Stimulated activated naive CD8-positive, alpha-beta T cell treated with anti-CD3 and anti-CD28 coated beads, Interleukin-15, amount 100 ng/mL, for 72 hours (primary cell): ENCODE data around the gene FUT8.
"Not testable (repeated sequence)": the region's sequence is repeated elsewhere in the genome, so short reads cannot be mapped to it uniquely, and the experiment has no call there.

ENCODE experiments used
- ATAC-seq: fragments of 150-1000 bp; cut with Tn5 transposase; 2 replicates; pipeline ENCODE4 v1.10.0; 2021; ENCODE audit warnings: mild to moderate bottlenecking, moderate library complexity
- DNase-seq, 2 donors: peaks; one replicate each; pipeline ENCODE4 v3.0.0; 2021 to 2022
- H3K27ac Mint-ChIP-seq, 2 donors: one replicate each; pipeline ENCODE4 v1.8.0; 2022; ENCODE audit warnings: mild to moderate bottlenecking in 2 of 2, mixed read lengths in 2 of 2, moderate library complexity in 2 of 2
- H3K27me3 Mint-ChIP-seq: one replicate; pipeline ENCODE4 v1.8.0; 2022; ENCODE audit warnings: mixed read lengths
- H3K4me1 Mint-ChIP-seq: one replicate; pipeline ENCODE4 v1.8.0; 2022; ENCODE audit warnings: mild to moderate bottlenecking, mixed read lengths
- H3K4me3 Mint-ChIP-seq, 2 donors: one replicate each; pipeline ENCODE4 v1.8.0; 2022; ENCODE audit warnings: mild to moderate bottlenecking in 2 of 2, mixed read lengths in 2 of 2, moderate library complexity in 1 of 2
- H3K9me3 Mint-ChIP-seq, 2 donors: one replicate each; pipeline ENCODE4 v1.8.0; 2022; ENCODE audit warnings: mixed read lengths in 2 of 2

FUT8 gene

GRCh38 chr14:65410640-65411039 is 1.9 kb upstream of the FUT8 start:
- H3K4me3 Mint-ChIP-seq: peak overlapping the region; percentile 100
- H3K27ac Mint-ChIP-seq: no peak overlapping the region
- DNase-seq (no peak), ATAC-seq (no peak)
- H3K27me3 Mint-ChIP-seq: no peaks in the 10 kb centered on the region
- H3K9me3 Mint-ChIP-seq: no peaks in the 10 kb centered on the region
- H3K4me1 Mint-ChIP-seq: peaks cover 42% of the 10 kb centered on the region

GRCh38 chr14:65411656-65412031 is 886 bp upstream of the FUT8 start:
- H3K27ac Mint-ChIP-seq: peak overlapping the region; percentile 98 to 99
- no peaks in the 10 kb centered on the region for H3K9me3 Mint-ChIP-seq
- DNase-seq: peak; percentile 70 to 80
- peaks cover 41% of the 10 kb centered on the region for H3K4me1 Mint-ChIP-seq
- H3K4me3 Mint-ChIP-seq: peak overlapping the region; percentile 100
- H3K27me3 Mint-ChIP-seq: no peaks in the 10 kb centered on the region
- peak; percentile 63 for ATAC-seq

- peak overlapping the region; percentile 72 to 99 for H3K27ac Mint-ChIP-seq
- H3K27me3 Mint-ChIP-seq: no peaks in the 10 kb centered on the region
- no peaks in the 10 kb centered on the region for H3K9me3 Mint-ChIP-seq
- peaks cover 42% of the 10 kb centered on the region for H3K4me1 Mint-ChIP-seq
- ATAC-seq (peak; percentile 75), DNase-seq (peak; percentile 27 to 29)
- peak overlapping the region; percentile 100 for H3K4me3 Mint-ChIP-seq
Measured at GRCh38 chr14:65412856-65413738, 567 bp downstream of the FUT8 start.

- Mint-ChIP-seq H3K27ac (peak overlapping the region in 1 of 2 donors; percentile 68), H3K9me3 (no peaks in the 10 kb centered on the region), H3K4me1 (peaks cover 36% of the 10 kb centered on the region), H3K4me3 (peak overlapping the region; percentile 100), H3K27me3 (no peaks in the 10 kb centered on the region)
- no peak for ATAC-seq
- no peak for DNase-seq
Measured at GRCh38 chr14:65413739-65414045, 1.2 kb downstream of the FUT8 start.

- ATAC-seq (no peak), DNase-seq (no peak)
- Mint-ChIP-seq H3K4me3 (peak overlapping the region in 1 of 2 donors; percentile 100), H3K9me3 (no peaks in the 10 kb centered on the region), H3K27ac (no peak overlapping the region), H3K4me1 (peaks cover 34% of the 10 kb centered on the region), H3K27me3 (no peaks in the 10 kb centered on the region)
Measured at GRCh38 chr14:65414961-65415589, 2.5 kb downstream of the FUT8 start.

- Mint-ChIP-seq H3K27me3 (no peaks in the 10 kb centered on the region), H3K9me3 (no peaks in the 10 kb centered on the region), H3K4me1 (peaks cover 32% of the 10 kb centered on the region), H3K27ac (no peak overlapping the region), H3K4me3 (no peak overlapping the region)
- no peak for ATAC-seq
- DNase-seq: no peak
Measured at GRCh38 chr14:65415613-65416012, 3.1 kb downstream of the FUT8 start.

GRCh38 chr14:65419593-65420252 is 7.2 kb downstream of the FUT8 start:
- Mint-ChIP-seq H3K9me3 (no peaks in the 10 kb centered on the region), H3K27ac (peak overlapping the region in 1 of 2 donors; percentile 13), H3K27me3 (no peaks in the 10 kb centered on the region), H3K4me3 (no peak overlapping the region), H3K4me1 (peaks cover 30% of the 10 kb centered on the region)
- no peak for DNase-seq
- ATAC-seq: no peak

GRCh38 chr14:65421201-65421981 is 8.9 kb downstream of the FUT8 start:
- peaks cover 37% of the 10 kb centered on the region for H3K4me1 Mint-ChIP-seq
- no peak overlapping the region for H3K27ac Mint-ChIP-seq
- no peaks in the 10 kb centered on the region for H3K9me3 Mint-ChIP-seq
- ATAC-seq: no peak
- no peak overlapping the region for H3K4me3 Mint-ChIP-seq
- H3K27me3 Mint-ChIP-seq: no peaks in the 10 kb centered on the region
- no peak for DNase-seq

- ATAC-seq: no peak
- DNase-seq: no peak
- Mint-ChIP-seq H3K9me3 (no peaks in the 10 kb centered on the region), H3K4me1 (peaks cover 33% of the 10 kb centered on the region), H3K4me3 (no peak overlapping the region), H3K27me3 (no peaks in the 10 kb centered on the region), H3K27ac (peak overlapping the region in 1 of 2 donors; percentile 74)
Measured at GRCh38 chr14:65422088-65422834, 9.7 kb downstream of the FUT8 start.

GRCh38 chr14:65423982-65424381 is 11.5 kb downstream of the FUT8 start:
- no peak for ATAC-seq
- Mint-ChIP-seq H3K4me1 (peaks cover 43% of the 10 kb centered on the region), H3K27me3 (no peaks in the 10 kb centered on the region), H3K9me3 (no peaks in the 10 kb centered on the region), H3K4me3 (no peak overlapping the region), H3K27ac (no peak overlapping the region)
- no peak for DNase-seq

- Mint-ChIP-seq H3K4me3 (no peak overlapping the region), H3K27me3 (no peaks in the 10 kb centered on the region), H3K9me3 (no peaks in the 10 kb centered on the region), H3K4me1 (peaks cover 45% of the 10 kb centered on the region), H3K27ac (peak overlapping the region in 1 of 2 donors; percentile 57)
- ATAC-seq: no peak
- DNase-seq: no peak
Measured at GRCh38 chr14:65424531-65424930, 12.0 kb downstream of the FUT8 start.

- DNase-seq (no peak), ATAC-seq (no peak)
- Mint-ChIP-seq H3K4me1 (peaks cover 47% of the 10 kb centered on the region), H3K4me3 (no peak overlapping the region), H3K27me3 (no peaks in the 10 kb centered on the region), H3K9me3 (no peaks in the 10 kb centered on the region), H3K27ac (peak overlapping the region in 1 of 2 donors; percentile 89)
Measured at GRCh38 chr14:65425885-65426284, 13.4 kb downstream of the FUT8 start.

GRCh38 chr14:65426902-65427301 is 14.4 kb downstream of the FUT8 start:
- H3K27ac Mint-ChIP-seq, DNase-seq, H3K27me3 Mint-ChIP-seq, H3K4me3 Mint-ChIP-seq, H3K9me3 Mint-ChIP-seq, ATAC-seq: not testable (repeated sequence)
- H3K4me1 Mint-ChIP-seq: peaks cover 51% of the 10 kb centered on the region

GRCh38 chr14:65428691-65429090 is 16.2 kb downstream of the FUT8 start:
- H3K9me3 Mint-ChIP-seq: no peaks in the 10 kb centered on the region
- H3K4me1 Mint-ChIP-seq: peaks cover 65% of the 10 kb centered on the region
- no peak overlapping the region for H3K27ac Mint-ChIP-seq
- no peaks in the 10 kb centered on the region for H3K27me3 Mint-ChIP-seq
- H3K4me3 Mint-ChIP-seq: no peak overlapping the region
- DNase-seq: no peak
- ATAC-seq: no peak

- Mint-ChIP-seq H3K27me3 (no peaks in the 10 kb centered on the region), H3K4me1 (peaks cover 63% of the 10 kb centered on the region), H3K9me3 (peaks cover 0 to 3% of the 10 kb centered on the region in 2 donors), H3K27ac (no peak overlapping the region), H3K4me3 (no peak overlapping the region)
- DNase-seq (no peak), ATAC-seq (no peak)
Measured at GRCh38 chr14:65429757-65430156, 17.2 kb downstream of the FUT8 start.
